ENCODE data around the gene DZANK1. TPM values are rescaled to one million over a fixed set of nuclear protein-coding genes. Genes with fewer than 3 reads are reported as not detected.
"Not testable (repeated sequence)": the region's sequence is repeated elsewhere in the genome, so short reads cannot be mapped to it uniquely, and the experiment has no call there.

Gene DZANK1
- total and polyA plus RNA-seq, 9 donors: 2.2 to 6.5 (median 3.4) TPM

DNA sequence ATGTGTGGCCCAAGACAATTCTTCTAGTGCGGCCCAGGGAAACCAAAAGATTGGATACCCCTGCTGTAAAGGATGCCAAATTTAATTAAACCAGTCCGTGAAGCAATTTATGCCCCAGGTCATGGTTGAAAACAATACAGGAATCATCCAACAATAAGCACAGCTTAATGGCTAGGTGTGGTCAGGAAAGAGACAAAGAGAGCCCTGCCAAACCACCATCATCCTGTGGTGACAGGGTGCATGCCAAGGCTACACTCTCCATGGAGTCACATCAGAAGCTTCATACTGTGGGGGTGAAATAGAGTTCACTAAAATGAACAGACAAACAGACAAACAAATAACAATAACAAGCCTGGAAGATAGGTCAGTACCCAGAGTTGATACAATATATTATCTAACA is 62.7 kb downstream of the DZANK1 start:
- Histone ChIP-seq H3K9me3 (peaks cover 0 to 10% of the 10 kb centered on the region in 2 donors), H3K36me3 (no peaks in the 10 kb centered on the region), H3K27me3 (no peaks in the 10 kb centered on the region), H3K27ac (no peak overlapping the region), H3K4me1 (ENCODE audit: insufficient read depth) (no peaks in the 10 kb centered on the region), H3K4me3 (no peak overlapping the region)
- TF ChIP-seq POLR2A (IDR thresholded peaks at IDR 0.05) (no peak), EP300 (IDR thresholded peaks at IDR 0.05) (no peak)
- TF ChIP-seq, protein P1, sequence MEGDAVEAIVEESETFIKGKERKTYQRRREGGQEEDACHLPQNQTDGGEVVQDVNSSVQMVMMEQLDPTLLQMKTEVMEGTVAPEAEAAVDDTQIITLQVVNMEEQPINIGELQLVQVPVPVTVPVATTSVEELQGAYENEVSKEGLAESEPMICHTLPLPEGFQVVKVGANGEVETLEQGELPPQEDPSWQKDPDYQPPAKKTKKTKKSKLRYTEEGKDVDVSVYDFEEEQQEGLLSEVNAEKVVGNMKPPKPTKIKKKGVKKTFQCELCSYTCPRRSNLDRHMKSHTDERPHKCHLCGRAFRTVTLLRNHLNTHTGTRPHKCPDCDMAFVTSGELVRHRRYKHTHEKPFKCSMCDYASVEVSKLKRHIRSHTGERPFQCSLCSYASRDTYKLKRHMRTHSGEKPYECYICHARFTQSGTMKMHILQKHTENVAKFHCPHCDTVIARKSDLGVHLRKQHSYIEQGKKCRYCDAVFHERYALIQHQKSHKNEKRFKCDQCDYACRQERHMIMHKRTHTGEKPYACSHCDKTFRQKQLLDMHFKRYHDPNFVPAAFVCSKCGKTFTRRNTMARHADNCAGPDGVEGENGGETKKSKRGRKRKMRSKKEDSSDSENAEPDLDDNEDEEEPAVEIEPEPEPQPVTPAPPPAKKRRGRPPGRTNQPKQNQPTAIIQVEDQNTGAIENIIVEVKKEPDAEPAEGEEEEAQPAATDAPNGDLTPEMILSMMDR (IDR thresholded peaks at IDR 0.05): no peak
- DNase-seq: no peak
- intact Hi-C loops (cut with DNase I): no loop called here
- WGBS, 3 donors: 71 to 93% (median 80%) methylated on average over 2 of the region's 2 CpGs

DNA sequence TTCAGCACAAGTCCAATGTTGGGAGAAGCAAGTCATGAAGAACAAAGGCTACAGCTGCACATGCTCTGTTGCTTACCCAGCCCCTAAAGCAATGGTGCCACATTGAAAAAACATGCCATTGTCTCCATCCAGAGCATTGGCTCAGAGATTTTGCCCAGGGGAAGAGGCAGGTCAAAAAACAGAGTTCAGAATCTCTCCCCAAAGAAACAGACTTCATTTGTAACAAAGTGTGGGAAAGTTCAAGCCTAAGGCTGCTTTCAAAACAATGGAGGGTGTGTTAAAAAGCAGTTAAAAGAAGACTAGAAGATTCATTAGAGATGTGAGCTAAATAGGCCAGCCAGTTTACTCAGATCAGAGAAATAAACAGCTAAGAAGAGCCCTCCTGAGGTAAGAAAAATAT is 63.6 kb downstream of the DZANK1 start:
- no peaks in the 10 kb centered on the region for H3K36me3 ChIP-seq

DNA sequence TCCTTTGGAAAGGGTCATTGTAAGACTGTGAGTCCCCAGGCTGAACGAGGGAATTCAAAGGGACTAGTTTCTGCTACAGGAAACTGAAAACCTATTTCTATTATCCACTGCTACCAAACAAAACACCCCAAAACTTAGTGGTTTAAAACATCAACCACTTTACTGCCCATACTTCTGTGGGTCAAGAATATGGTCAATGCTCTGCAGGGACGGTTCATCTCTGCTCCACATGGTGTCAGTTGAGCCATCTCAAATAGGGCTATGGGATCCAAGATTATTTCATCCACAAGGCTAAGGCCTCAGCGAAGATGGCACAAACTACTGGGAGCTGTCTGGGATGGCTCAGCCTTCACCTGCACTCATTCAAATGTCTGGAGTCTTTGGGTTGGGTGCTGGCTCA is 65.5 kb downstream of the DZANK1 start:
- peaks cover 0 to 10% of the 10 kb centered on the region in 2 donors for H3K9me3 ChIP-seq
- no peaks in the 10 kb centered on the region for H3K4me1 ChIP-seq (ENCODE audit: insufficient read depth)
- H3K36me3 ChIP-seq: no peaks in the 10 kb centered on the region
- TF ChIP-seq, protein P1 (IDR thresholded peaks at IDR 0.05): no peak
- no peak for TF ChIP-seq POLR2A (IDR thresholded peaks at IDR 0.05)
- no peak for TF ChIP-seq EP300 (IDR thresholded peaks at IDR 0.05)
- H3K27ac ChIP-seq: no peak overlapping the region
- H3K4me3 ChIP-seq: no peak overlapping the region
- WGBS, 3 donors: 97 to 99% (median 97%) methylated on average over 3 of the region's 3 CpGs
- DNase-seq: no peak
- no peaks in the 10 kb centered on the region for H3K27me3 ChIP-seq
- intact Hi-C loops (cut with DNase I): no loop called here

More for the DNA sequence above, 63.6 kb downstream of the DZANK1 start:
- DNase-seq: no peak
- H3K27ac ChIP-seq: no peak overlapping the region
- H3K4me3 ChIP-seq: no peak overlapping the region
- TF ChIP-seq, protein P1 (IDR thresholded peaks at IDR 0.05): no peak
- TF ChIP-seq POLR2A (IDR thresholded peaks at IDR 0.05) (no peak), EP300 (IDR thresholded peaks at IDR 0.05) (no peak)
- H3K9me3 ChIP-seq: peaks cover 0 to 10% of the 10 kb centered on the region in 2 donors
- H3K4me1 ChIP-seq (ENCODE audit: insufficient read depth): no peaks in the 10 kb centered on the region
- intact Hi-C loops (cut with DNase I): no loop called here
- no peaks in the 10 kb centered on the region for H3K27me3 ChIP-seq

DNA sequence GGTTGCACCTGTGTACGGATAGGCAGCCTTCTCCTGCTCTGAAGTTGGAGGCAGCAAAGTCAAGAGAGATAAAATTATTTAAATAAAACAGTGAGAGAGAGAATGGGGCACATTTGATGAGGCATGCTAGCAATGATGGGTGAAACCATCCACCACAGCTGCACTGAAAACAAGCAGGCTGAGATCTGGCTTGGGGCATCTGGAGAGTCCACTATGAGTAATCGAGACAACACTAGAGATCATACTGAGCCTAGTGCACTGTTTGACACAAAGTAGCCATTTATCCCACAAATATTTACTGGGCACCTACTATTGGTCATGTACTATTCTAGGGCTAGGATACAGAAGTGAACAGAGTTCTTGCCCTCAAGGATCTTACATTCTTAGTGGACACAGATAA is 66.4 kb downstream of the DZANK1 start:
- Histone ChIP-seq H3K4me1 (ENCODE audit: insufficient read depth) (no peaks in the 10 kb centered on the region), H3K27me3 (no peaks in the 10 kb centered on the region), H3K4me3 (no peak overlapping the region), H3K9me3 (peaks cover 0 to 10% of the 10 kb centered on the region in 2 donors), H3K27ac (no peak overlapping the region), H3K36me3 (no peaks in the 10 kb centered on the region)
- no peak for DNase-seq
- TF ChIP-seq EP300 (IDR thresholded peaks at IDR 0.05) (no peak), POLR2A (IDR thresholded peaks at IDR 0.05) (no peak)
- TF ChIP-seq, protein P1 (IDR thresholded peaks at IDR 0.05): no peak
- intact Hi-C loops (cut with DNase I): no loop called here
- 92 to 96% (median 95%) methylated on average over 2 of the region's 2 CpGs for WGBS, 3 donors

DNA sequence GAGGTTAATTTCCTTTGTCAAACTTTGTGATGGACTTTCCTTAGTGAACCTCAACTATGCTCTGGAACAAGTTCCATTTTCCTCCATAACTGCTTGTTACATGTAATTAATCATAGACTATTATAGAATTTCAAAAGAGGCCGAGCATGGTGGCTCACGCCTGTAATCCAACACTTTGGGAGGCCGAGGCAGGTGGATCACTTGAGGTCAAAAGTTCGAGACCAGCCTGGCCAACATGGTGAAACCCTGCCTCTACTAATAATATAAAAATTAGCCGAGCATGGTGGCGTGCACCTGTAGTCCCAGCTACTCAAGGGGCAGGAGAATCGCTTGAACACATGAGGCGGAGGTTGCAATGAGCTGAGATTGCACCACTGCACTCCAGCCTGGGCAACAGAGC is 68.1 kb downstream of the DZANK1 start:
- H3K4me3 ChIP-seq; H3K27me3 ChIP-seq; H3K4me1 ChIP-seq (ENCODE audit: insufficient read depth); H3K27ac ChIP-seq; H3K36me3 ChIP-seq; intact Hi-C loops (cut with DNase I); DNase-seq: not testable (repeated sequence)
- H3K9me3 ChIP-seq: peaks cover 0 to 10% of the 10 kb centered on the region in 2 donors
- 92 to 98% (median 96%) methylated on average over 8 of the region's 8 CpGs for WGBS, 3 donors

Data from ovary (tissue), 9 donors.